Measurements from ENCODE around the gene CLDN3. TPM values are rescaled to one million over a fixed set of nuclear protein-coding genes. Genes with fewer than 3 reads are reported as not detected.
"Not testable (repeated sequence)": the region's sequence is repeated elsewhere in the genome, so short reads cannot be mapped to it uniquely, and the experiment has no call there.

Gene CLDN3
- total RNA-seq, 1 donor from 2014 or later: not detected

GRCh38 chr7:73789051-73789450 lies 19.0 kb upstream of the CLDN3 start:
- H3K27ac ChIP-seq: no peak overlapping the region
- DNase-seq (ENCODE audit: low spot score in 2 of 2): no peak
- TF ChIP-seq CTCF (IDR thresholded peaks at IDR 0.05): no peak
- no peaks in the 10 kb centered on the region for H3K9me3 ChIP-seq
- H3K36me3 ChIP-seq: no peaks in the 10 kb centered on the region
- no peak overlapping the region for H3K4me3 ChIP-seq
- intact Hi-C loops (cut with DNase I): no loop called here
- H3K27me3 ChIP-seq: no peaks in the 10 kb centered on the region
- no peaks in the 10 kb centered on the region for H3K4me1 ChIP-seq

- not testable (repeated sequence) for DNase-seq (ENCODE audit: low spot score in 2 of 2)
Observed at GRCh38 chr7:73787786-73788048, 17.6 kb upstream of the CLDN3 start.

GRCh38 chr7:73786588-73786987 lies 16.5 kb upstream of the CLDN3 start:
- Histone ChIP-seq H3K4me1 (no peaks in the 10 kb centered on the region), H3K4me3 (no peak overlapping the region), H3K27me3 (no peaks in the 10 kb centered on the region), H3K27ac (no peak overlapping the region), H3K9me3 (no peaks in the 10 kb centered on the region), H3K36me3 (no peaks in the 10 kb centered on the region)
- intact Hi-C loops (cut with DNase I): no loop called here
- no peak for TF ChIP-seq CTCF (IDR thresholded peaks at IDR 0.05)
- DNase-seq (ENCODE audit: low spot score in 2 of 2): no peak

More at GRCh38 chr7:73787786-73788048, 17.6 kb upstream of the CLDN3 start:
- H3K27ac ChIP-seq; H3K9me3 ChIP-seq; H3K4me3 ChIP-seq; H3K4me1 ChIP-seq; H3K36me3 ChIP-seq; intact Hi-C loops (cut with DNase I); H3K27me3 ChIP-seq: not testable (repeated sequence)

- TF ChIP-seq CTCF (IDR thresholded peaks at IDR 0.05): no peak
- no peaks in the 10 kb centered on the region for H3K9me3 ChIP-seq
- intact Hi-C loops (cut with DNase I): no loop called here
- H3K36me3 ChIP-seq: no peaks in the 10 kb centered on the region
- no peaks in the 10 kb centered on the region for H3K4me1 ChIP-seq
- no peaks in the 10 kb centered on the region for H3K27me3 ChIP-seq
- DNase-seq (ENCODE audit: low spot score in 2 of 2): no peak
- H3K27ac ChIP-seq: no peak overlapping the region
- H3K4me3 ChIP-seq: no peak overlapping the region
Observed at GRCh38 chr7:73779517-73779916, 9.4 kb upstream of the CLDN3 start.

GRCh38 chr7:73778801-73779389 lies 8.8 kb upstream of the CLDN3 start:
- DNase-seq (ENCODE audit: low spot score in 2 of 2): no peak
- Histone ChIP-seq H3K9me3 (no peaks in the 10 kb centered on the region), H3K27me3 (no peaks in the 10 kb centered on the region), H3K4me1 (no peaks in the 10 kb centered on the region), H3K4me3 (no peak overlapping the region), H3K27ac (no peak overlapping the region), H3K36me3 (no peaks in the 10 kb centered on the region)
- no peak for TF ChIP-seq CTCF (IDR thresholded peaks at IDR 0.05)
- intact Hi-C loops (cut with DNase I): no loop called here

- H3K27me3 ChIP-seq: peaks cover 9% of the 10 kb centered on the region
- peaks cover 0 to 6% of the 10 kb centered on the region in 2 donors for H3K4me1 ChIP-seq
- H3K36me3 ChIP-seq: no peaks in the 10 kb centered on the region
- no peak overlapping the region for H3K4me3 ChIP-seq
- TF ChIP-seq CTCF (IDR thresholded peaks at IDR 0.05): no peak
- no peaks in the 10 kb centered on the region for H3K9me3 ChIP-seq
- no peak overlapping the region for H3K27ac ChIP-seq
- DNase-seq (ENCODE audit: low spot score in 2 of 2): no peak
- intact Hi-C loops (cut with DNase I): no loop called here
Observed at GRCh38 chr7:73774923-73775322, 4.9 kb upstream of the CLDN3 start.

Data from ascending aorta (tissue), 2 donors.